Measurements from ENCODE around the gene DENND4C. TPM values are rescaled to one million over a fixed set of nuclear protein-coding genes. Genes with fewer than 3 reads are reported as not detected.

Gene DENND4C
- 20.2 and 34.9 TPM in 2 replicates for total RNA-seq

GRCh38 chr9:19230355-19231125 is at the start of gene DENND4C:
DENND4C (plus strand) TSS chr9:19230693; CDS start chr9:19276175, 45,482 bp downstream.

GRCh38 chr9:19408693-19409400 is 178.4 kb downstream of the DENND4C start, which contains the start of gene ACER2:
ACER2 (plus strand) TSS chr9:19409009; CDS start chr9:19409085, 76 bp downstream.

Other genes with a start within 250 kb of the DENND4C start
- 0.51 TPM in 1 of 2 replicates, not detected in the other for gene SAXO1, start 197.5 kb upstream of the DENND4C start, total RNA-seq
- gene RRAGA, start 181.3 kb upstream of the DENND4C start, total RNA-seq: 59.0 and 64.5 TPM in 2 replicates
- gene HAUS6, start 127.8 kb upstream of the DENND4C start, total RNA-seq: 6.3 and 15.2 TPM in 2 replicates
- gene PLIN2, start 103.2 kb upstream of the DENND4C start, total RNA-seq: 63.6 and 117 TPM in 2 replicates
- 782 and 790 TPM in 2 replicates for gene RPS6, start 149.5 kb downstream of the DENND4C start, total RNA-seq
- gene ACER2, start 178.3 kb downstream of the DENND4C start, total RNA-seq: 1.3 and 1.6 TPM in 2 replicates